ENCODE data around the gene WDR74. TPM values are rescaled to one million over a fixed set of nuclear protein-coding genes. Genes with fewer than 3 reads are reported as not detected.
"Not testable (repeated sequence)": the region's sequence is repeated elsewhere in the genome, so short reads cannot be mapped to it uniquely, and the experiment has no call there.

The WDR74 gene
- total RNA-seq, 2 experiments from 2014 or later: 53.8 to 60.4 TPM

DNA sequence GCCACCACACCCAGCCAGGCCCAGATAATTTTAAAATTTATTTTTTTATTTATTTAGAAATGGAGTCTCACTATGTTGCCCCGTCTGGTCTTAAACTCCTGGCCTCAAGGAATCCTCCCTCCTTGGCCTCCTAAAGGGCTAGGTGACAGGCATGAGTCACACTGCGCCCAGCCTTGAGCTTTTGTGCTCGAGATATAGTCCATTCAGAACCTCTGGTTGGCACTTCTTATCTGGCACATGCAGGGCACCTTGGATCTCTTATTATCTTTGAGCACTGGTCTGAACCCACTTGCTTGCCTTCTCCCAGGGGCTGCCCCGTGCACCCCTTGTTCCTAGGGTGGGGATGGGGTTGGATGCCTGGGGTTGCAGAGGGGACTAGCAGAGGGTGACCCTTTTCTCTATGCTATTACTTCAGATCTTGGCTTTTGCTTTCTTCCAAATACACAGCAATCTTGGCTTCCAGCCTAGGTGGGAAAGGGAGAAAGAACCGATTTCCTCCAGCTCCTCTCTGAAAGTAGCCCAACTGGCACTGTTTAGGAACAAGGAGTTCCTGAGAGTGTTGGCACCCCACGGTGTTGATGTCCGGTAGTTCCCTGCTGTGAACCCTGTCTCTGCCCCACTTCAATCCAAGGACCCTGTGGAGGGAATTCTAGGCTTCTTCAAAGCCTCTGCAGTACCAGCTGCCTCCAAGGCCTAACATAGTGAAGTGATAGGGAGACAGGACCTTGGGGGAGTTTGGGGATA is 40.0 kb upstream of the WDR74 start:
- Mint-ChIP-seq H3K4me3 (peak overlapping the region; percentile 98), H3K4me1 (peaks cover 43% of the 10 kb centered on the region), H3K27ac (peak overlapping the region; percentile 100), H3K27me3 (no peaks in the 10 kb centered on the region), H3K9me3 (no peaks in the 10 kb centered on the region), H3K36me3 (ENCODE audit: low read depth) (peaks cover 40% of the 10 kb centered on the region)
- ChIA-PET POLR2A (interaction anchor here (1.0 kb wide), 1 partner anchor 125 kb away, joined by 3 read pairs; the partner anchor contains the start of gene ZBTB3), CTCF (interaction anchor here (3.4 kb wide), 1 partner anchor 16 kb away, joined by 35 read pairs; no protein-coding TSS in a partner anchor)
- no peak for DNase-seq

DNA sequence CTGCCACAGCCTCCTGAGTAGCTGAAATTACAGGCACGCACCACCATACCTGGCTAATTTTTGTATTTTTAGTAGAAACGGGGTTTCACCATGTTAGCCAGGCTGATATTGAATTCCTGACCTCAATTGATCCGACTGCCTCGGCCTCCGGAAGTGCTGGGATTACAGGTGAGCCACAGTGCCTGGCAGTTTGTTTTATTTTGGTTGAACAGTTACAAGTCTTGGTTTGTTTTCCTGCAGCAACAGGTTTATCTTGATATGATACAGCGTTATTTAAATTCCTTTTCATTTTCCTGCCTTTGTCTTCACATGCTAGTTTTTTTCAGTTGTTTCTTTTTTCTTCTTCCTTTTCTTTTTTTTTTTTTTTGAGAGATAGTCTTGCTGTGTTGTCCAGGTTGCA is 37.3 kb upstream of the WDR74 start:
- peaks cover 18% of the 10 kb centered on the region for H3K36me3 Mint-ChIP-seq (ENCODE audit: low read depth)
- H3K9me3 Mint-ChIP-seq: no peaks in the 10 kb centered on the region
- H3K27me3 Mint-ChIP-seq: no peaks in the 10 kb centered on the region
- POLR2A ChIA-PET: interaction anchor here (0.9 kb wide), 1 partner anchor 35 kb away, joined by 3 read pairs; no protein-coding TSS in a partner anchor
- no peak for DNase-seq
- H3K4me3 Mint-ChIP-seq: no peak overlapping the region
- CTCF ChIA-PET: no interaction called here
- H3K27ac Mint-ChIP-seq: no peak overlapping the region
- peaks cover 19% of the 10 kb centered on the region for H3K4me1 Mint-ChIP-seq

DNA sequence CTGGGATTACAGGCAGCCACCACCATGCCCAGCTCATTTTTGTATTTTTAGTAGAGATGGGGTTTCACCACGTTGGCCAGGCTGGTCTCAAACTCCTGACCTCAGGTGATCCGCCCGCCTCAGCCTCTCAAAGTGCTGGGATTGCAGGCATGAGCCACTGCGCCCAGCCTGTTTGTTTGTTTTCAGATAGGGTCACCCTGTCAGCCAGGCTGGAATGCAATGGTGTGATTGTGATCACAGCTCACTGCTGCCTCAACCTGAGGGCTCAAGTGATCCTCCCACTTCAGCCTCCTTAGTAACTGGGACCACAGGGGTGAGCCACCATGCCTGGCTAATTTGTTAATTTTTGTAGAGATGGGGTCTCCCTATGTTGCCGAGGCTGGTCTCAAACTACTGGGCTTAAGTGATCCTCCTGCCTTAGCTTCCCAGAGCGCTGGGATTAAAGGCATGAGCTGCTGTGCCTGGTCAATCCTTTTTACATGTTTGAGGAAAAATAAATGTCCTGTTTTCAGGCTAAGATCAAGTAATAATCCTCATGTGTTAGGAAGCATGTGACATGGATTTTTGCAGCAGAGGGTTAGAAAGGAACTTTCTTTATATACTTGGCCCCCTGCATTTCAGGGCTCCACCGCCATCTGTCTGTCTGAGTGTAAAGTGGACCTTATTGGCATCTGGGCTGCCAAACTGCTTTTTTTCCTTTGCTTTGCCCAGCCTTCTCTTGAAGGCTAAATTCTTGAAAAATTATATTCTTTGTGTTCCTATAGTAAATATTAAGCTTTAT is 36.5 kb upstream of the WDR74 start:
- Mint-ChIP-seq H3K27ac (no peak overlapping the region), H3K4me1 (peaks cover 19% of the 10 kb centered on the region), H3K36me3 (ENCODE audit: low read depth) (peaks cover 15% of the 10 kb centered on the region), H3K4me3 (no peak overlapping the region), H3K27me3 (no peaks in the 10 kb centered on the region), H3K9me3 (no peaks in the 10 kb centered on the region)
- ChIA-PET CTCF (interaction anchor here (0.7 to 1.0 kb wide), 2 partner anchors 38 to 72 kb away, joined by 3 read pairs; no protein-coding TSS in a partner anchor), POLR2A (interaction anchor here (0.9 kb wide), 1 partner anchor 35 kb away, joined by 3 read pairs; no protein-coding TSS in a partner anchor)
- DNase-seq: no peak

DNA sequence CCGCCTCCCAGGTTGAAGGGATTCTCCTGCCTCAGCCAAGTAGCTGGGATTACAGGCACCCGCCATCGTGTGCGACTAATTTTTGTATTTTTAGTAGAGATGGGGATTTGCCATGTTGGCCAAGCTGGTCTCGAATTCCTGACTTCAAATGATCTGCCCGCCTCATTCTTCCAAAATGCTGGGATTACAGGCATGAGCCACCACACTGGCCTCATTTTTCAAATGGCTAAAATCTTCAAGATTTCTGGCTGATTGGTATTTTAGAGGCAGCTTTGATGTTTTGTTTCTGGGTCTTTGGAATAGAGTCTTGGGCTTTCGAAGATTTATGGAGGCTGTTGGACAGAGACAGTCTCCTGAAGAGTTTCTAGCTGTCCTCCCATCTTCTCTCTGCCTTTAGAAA is 35.5 kb upstream of the WDR74 start:
- Mint-ChIP-seq H3K27ac (no peak overlapping the region), H3K4me1 (peaks cover 11% of the 10 kb centered on the region), H3K4me3 (no peak overlapping the region), H3K27me3 (no peaks in the 10 kb centered on the region), H3K9me3 (no peaks in the 10 kb centered on the region), H3K36me3 (ENCODE audit: low read depth) (peaks cover 13% of the 10 kb centered on the region)
- CTCF ChIA-PET: interaction anchor here (0.6 to 1.1 kb wide), 3 partner anchors 8 to 115 kb away, joined by 3 to 4 read pairs (median 3); no protein-coding TSS in a partner anchor
- no peak for DNase-seq
- POLR2A ChIA-PET: interaction anchor here (0.8 kb wide), 1 partner anchor 34 kb away, joined by 3 read pairs; no protein-coding TSS in a partner anchor

DNA sequence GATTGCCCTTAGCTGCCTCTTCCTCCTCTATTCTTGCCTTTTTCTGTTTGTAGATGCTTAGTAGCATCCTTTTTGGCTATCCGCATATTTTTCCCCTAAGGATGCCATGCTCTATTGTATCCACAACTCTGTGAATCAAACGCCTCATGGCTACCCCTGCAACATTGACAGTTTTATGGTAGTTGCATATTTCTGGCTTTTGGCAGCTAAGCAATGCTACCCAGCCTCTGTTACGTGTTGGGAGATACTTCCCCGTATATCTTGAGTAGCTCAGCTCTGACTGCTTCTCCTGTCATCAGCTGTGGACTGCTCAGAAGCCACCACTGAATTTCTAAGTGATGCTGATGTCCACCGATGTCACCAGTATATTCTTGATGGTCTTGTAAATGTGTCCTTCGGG is 26.2 kb upstream of the WDR74 start:
- Mint-ChIP-seq H3K4me3 (no peak overlapping the region), H3K36me3 (ENCODE audit: low read depth) (peaks cover 2% of the 10 kb centered on the region), H3K27me3 (no peaks in the 10 kb centered on the region), H3K4me1 (peaks cover 23% of the 10 kb centered on the region), H3K27ac (no peak overlapping the region), H3K9me3 (no peaks in the 10 kb centered on the region)
- DNase-seq: no peak
- CTCF ChIA-PET: interaction anchor here (0.8 to 5.6 kb wide), 6 partner anchors 10 to 106 kb away, joined by 3 to 35 read pairs (median 4); partner anchors contain the start of gene SLC3A2
- POLR2A ChIA-PET: interaction anchor here (1.0 kb wide), 1 partner anchor 9 kb away, joined by 3 read pairs; no protein-coding TSS in a partner anchor

DNA sequence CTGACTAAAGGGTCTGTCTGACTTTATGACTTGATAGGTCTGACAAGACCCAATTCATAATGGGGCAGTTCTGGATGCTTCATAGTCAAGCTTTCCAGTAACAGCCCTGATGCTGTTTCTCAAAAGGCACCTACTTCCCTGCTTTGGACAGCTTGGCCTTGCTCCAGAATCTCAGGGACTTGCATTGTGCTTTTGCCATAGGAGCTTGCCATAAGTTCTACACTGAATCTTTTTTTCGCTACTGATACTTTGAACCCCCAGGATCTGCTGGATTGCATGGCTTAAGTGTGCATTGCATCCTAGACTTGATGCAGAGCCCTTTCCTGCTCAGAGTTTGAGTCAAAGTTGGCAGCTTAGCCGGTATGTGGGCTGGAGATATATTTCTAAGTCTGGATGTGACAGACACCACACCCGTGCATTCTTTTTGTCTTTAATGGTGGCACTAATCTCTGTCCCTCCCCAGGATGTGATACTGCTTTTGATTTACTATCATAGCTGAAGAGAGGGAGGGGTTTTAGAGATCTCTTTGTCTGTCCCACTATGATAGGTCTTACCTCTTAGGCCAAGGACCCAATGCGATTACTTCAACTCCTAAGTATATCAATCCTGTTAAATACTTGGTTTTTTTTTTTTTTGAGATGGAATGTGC is 24.4 kb upstream of the WDR74 start:
- ChIA-PET CTCF (interaction anchor here (0.6 to 5.6 kb wide), 10 partner anchors 8 to 193 kb away, joined by 3 to 35 read pairs (median 4); partner anchors contain the start of genes SLC3A2 and ZBTB3), POLR2A (interaction anchor here (1.6 kb wide), 1 partner anchor 23 kb away, joined by 4 read pairs; no protein-coding TSS in a partner anchor)
- Mint-ChIP-seq H3K27ac (no peak overlapping the region), H3K4me1 (peaks cover 37% of the 10 kb centered on the region), H3K9me3 (no peaks in the 10 kb centered on the region), H3K36me3 (ENCODE audit: low read depth) (peaks cover 4% of the 10 kb centered on the region), H3K27me3 (no peaks in the 10 kb centered on the region), H3K4me3 (no peak overlapping the region)
- no peak for DNase-seq

DNA sequence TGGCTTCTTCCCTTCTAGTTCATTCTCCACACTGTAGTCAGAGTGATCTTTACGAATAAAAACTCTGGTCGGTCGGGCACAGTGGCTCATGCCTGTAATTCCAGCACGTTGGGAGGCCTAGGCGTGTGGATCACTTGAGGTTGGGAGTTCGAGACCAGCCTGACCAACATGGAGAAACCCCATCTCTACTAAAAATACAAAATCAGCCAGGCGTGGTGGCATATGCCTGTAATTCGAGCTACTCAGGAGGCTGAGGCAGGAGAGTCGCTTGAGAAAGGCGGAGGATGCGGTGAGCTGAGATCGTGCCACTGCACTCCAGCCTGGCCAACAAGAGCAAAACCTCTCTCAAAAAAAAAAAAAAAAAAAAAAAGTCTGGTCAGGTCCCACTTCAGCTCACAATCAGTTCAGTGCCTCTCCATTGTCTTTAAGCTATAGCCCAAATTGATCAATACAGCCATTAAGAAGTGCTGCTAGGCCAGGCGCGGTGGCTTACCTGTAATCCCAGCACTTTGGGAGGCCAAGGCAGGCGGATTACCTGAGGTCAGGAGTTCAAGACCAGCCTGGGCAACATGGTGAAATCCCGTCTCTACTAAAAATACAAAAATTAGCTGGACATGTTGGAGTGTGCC is 22.3 kb upstream of the WDR74 start:
- H3K27ac Mint-ChIP-seq; H3K27me3 Mint-ChIP-seq; H3K36me3 Mint-ChIP-seq (ENCODE audit: low read depth); H3K4me3 Mint-ChIP-seq; DNase-seq; H3K9me3 Mint-ChIP-seq: not testable (repeated sequence)
- H3K4me1 Mint-ChIP-seq: peaks cover 52% of the 10 kb centered on the region
- CTCF ChIA-PET: interaction anchor here (0.6 to 5.6 kb wide), 10 partner anchors 11 to 1856 kb away, joined by 3 to 35 read pairs (median 3); partner anchors contain the start of genes SLC3A2 and TMEM179B
- POLR2A ChIA-PET: interaction anchor here (1.0 kb wide), 1 partner anchor 136 kb away, joined by 3 read pairs; no protein-coding TSS in a partner anchor

DNA sequence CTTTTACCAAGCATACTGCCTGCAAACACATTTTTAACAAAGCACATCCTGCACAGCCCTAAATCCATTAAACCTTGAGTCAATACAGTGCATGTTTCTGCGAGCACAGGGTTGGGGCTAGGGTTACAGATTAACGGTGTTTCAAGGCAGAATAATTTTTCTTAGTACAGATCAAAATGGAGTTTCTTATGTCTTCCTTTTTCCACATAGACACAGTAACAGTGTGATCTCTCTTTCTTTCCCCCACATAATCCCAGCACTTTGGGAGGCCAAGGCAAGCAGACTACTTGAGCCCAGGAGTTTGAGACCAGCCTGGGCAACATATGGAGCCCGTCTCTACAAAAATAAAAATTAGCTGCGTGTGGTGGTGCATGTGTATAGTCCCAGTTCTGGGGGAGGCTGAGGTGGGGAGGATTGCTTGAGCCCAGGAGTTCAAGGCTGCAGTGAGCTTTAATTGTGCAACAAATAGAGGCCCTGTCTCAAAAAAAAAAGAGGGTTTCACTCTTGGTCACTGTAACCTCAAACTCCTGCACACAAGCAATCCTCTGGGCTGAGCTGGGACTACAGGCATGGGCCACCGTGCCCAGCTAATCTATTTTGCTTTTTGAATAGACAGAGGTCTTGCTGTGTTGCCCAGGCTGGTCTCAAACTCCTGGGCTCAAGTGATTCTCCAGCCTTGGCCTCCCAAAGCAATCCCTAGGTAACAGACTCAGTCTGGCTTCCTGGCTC is 21.6 kb upstream of the WDR74 start:
- Mint-ChIP-seq H3K36me3 (ENCODE audit: low read depth) (peaks cover 3% of the 10 kb centered on the region), H3K27ac (peak overlapping the region; percentile 74), H3K4me1 (peaks cover 57% of the 10 kb centered on the region), H3K9me3 (no peaks in the 10 kb centered on the region), H3K4me3 (no peak overlapping the region), H3K27me3 (no peaks in the 10 kb centered on the region)
- CTCF ChIA-PET: interaction anchor here (0.6 to 5.6 kb wide), 9 partner anchors 10 to 1049 kb away, joined by 3 to 35 read pairs (median 3); partner anchors contain the start of genes SLC3A2 and TMEM179B
- no peak for DNase-seq
- POLR2A ChIA-PET: interaction anchor here (0.6 to 1.0 kb wide), 2 partner anchors 76 to 135 kb away, joined by 3 to 4 read pairs; no protein-coding TSS in a partner anchor

DNA sequence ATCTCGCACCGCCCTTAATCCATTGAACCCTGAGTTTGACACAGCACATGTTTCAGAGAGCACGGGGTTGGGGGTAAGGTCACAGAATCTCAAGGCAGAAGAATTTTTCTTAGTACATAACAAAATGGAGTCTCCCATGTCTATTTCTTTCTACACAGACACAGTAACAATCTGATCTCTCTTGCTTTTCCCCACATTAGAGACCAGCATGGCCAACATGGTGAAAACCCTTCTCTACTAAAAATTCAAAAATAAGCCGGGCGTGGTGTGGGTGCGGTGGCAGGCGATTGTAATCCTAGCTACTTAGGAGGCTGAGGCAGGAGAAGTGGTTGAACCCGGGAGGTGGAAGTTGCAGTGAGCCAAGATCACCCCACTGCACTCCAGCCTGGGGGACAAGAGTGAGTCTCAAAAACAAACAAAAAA is 19.9 kb upstream of the WDR74 start:
- Mint-ChIP-seq H3K27ac (peak overlapping the region; percentile 19), H3K36me3 (ENCODE audit: low read depth) (peaks cover 15% of the 10 kb centered on the region), H3K4me1 (peaks cover 61% of the 10 kb centered on the region)
- H3K4me3 Mint-ChIP-seq, DNase-seq, CTCF ChIA-PET, H3K27me3 Mint-ChIP-seq, POLR2A ChIA-PET, H3K9me3 Mint-ChIP-seq: not testable (repeated sequence)

DNA sequence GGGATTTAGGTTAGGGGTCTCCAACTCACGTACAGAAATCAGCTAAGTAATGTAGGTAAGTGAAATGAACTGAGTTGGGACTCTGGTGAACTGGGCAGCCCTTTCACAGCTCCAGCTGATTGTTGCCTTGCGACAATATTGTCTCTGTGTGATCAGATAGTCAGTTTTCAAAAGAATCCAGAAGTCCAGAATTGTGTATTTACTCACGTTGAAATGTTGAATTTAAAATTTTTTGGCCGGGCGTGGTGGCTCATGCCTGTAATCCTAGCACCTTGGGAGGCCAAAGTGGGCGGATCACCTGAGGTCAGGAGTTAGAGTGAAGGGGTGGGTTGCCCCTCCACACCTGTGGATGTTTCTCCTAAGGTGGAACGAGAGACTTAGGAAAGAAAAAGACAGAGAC is 18.8 kb upstream of the WDR74 start:
- CTCF ChIA-PET: interaction anchor here (1.1 to 1.4 kb wide), 3 partner anchors 23 to 72 kb away, joined by 3 to 7 read pairs (median 4); partner anchors contain the start of genes SLC3A2 and STX5
- Mint-ChIP-seq H3K4me1 (peaks cover 66% of the 10 kb centered on the region), H3K36me3 (ENCODE audit: low read depth) (peaks cover 26% of the 10 kb centered on the region), H3K27ac (peak overlapping the region; percentile 6), H3K27me3 (no peaks in the 10 kb centered on the region), H3K9me3 (no peaks in the 10 kb centered on the region), H3K4me3 (peak overlapping the region; percentile 59)
- no peak for DNase-seq
- POLR2A ChIA-PET: interaction anchor here (5.1 kb wide), 1 partner anchor 18 kb away, joined by 58 read pairs; the partner anchor contains the start of gene WDR74

DNA sequence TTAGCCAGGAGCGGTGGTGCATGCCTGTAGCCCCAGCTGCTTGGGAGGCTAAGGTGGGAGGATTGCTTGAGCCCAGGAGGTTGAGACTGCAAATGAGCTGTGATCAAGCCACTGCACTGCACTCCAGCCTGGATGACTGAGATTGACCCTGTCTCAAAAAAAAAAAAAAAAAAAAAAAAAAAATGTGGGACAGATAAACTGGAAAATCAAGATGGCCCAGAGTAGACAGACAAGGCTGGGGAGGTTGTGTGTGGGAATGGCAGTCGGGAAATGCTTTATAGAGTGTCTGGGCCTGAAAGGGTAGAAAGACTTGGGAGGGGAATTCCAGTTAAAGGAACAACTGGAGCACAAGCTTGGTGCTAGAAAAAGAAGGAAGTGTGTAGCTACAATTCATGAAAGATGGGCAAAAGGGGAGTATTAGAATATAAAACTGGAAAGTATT is 18.2 kb upstream of the WDR74 start:
- H3K4me3 Mint-ChIP-seq: peak overlapping the region; percentile 95
- ChIA-PET POLR2A (interaction anchor here (5.1 kb wide), 1 partner anchor 17 kb away, joined by 58 read pairs; the partner anchor contains the start of gene WDR74), CTCF (interaction anchor here (1.0 to 1.4 kb wide), 4 partner anchors 12 to 71 kb away, joined by 3 to 7 read pairs (median 4); partner anchors contain the start of genes SLC3A2 and STX5)
- peaks cover 68% of the 10 kb centered on the region for H3K4me1 Mint-ChIP-seq
- peak overlapping the region; percentile 57 for H3K27ac Mint-ChIP-seq
- no peaks in the 10 kb centered on the region for H3K9me3 Mint-ChIP-seq
- H3K27me3 Mint-ChIP-seq: no peaks in the 10 kb centered on the region
- DNase-seq: no peak
- peaks cover 32% of the 10 kb centered on the region for H3K36me3 Mint-ChIP-seq (ENCODE audit: low read depth)
